Measurements from ENCODE around the gene RGS19.

RGS19 gene

DNA sequence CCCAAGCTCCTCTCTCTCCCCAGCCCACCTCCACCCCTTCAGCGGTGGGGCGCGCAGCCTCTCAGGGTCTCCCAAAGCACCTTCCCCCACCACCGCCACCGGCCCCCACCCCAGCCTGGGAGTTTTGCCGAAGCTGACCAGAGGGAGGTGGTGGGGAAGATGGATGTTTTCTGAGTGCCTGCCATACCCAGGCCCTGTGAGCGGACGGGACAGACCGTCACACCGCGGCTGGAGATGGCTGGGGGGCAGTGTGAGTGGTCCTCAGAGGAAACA is 37.6 kb downstream of the RGS19 start:
- H3K36me3 Mint-ChIP-seq: no peaks in the 10 kb centered on the region

DNA sequence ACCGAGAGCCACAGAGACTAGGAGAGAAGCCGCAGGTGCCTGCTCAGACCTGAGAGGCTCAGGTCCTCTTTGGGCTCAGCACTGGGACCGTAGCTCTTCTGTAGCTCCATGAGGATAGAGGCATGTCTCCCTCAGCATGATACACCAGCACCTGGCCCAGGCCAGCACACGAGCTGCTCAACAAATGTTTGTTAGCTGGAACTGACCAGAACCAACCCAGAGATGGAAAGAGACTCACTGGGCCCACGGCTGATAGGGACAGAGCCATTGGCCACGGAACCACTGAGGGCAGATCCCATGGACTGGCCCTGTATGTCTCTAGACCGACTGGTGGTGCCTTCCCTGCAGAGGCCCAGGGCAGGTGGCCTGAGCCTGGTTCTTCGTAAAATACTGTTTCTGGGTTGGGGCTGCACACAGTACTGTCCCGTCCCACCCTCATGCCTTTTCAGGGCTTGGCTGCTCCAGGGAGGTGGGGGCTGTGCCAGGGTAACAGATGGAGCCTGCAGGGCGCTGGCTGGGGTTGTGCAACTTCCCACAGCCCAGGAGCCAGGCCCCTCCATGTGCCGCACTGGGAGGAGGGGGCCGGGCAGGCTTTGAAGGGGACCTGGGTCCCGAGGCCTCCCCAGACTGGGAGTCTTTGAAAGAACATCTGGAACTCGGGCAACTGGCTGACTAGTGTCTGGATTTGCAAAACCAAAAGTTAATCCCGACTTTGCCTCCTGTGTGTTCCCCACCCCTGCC is 38.1 kb downstream of the RGS19 start:
- Mint-ChIP-seq H3K27ac (no peak overlapping the region), H3K4me3 (peak overlapping the region; percentile 83), H3K4me1 (peaks cover 5% of the 10 kb centered on the region), H3K9me3 (no peaks in the 10 kb centered on the region), H3K27me3 (peaks cover 10% of the 10 kb centered on the region), H3K36me3 (no peaks in the 10 kb centered on the region)
- ATAC-seq (ENCODE audit: low read depth) (no peak), DNase-seq (ENCODE audit: low spot score in 2 of 2) (peak in 1 of 2 donors; percentile 19)

More for the DNA sequence above, 37.6 kb downstream of the RGS19 start:
- ATAC-seq (ENCODE audit: low read depth): no peak
- peaks cover 5% of the 10 kb centered on the region for H3K4me1 Mint-ChIP-seq
- no peak overlapping the region for H3K27ac Mint-ChIP-seq
- no peak for DNase-seq (ENCODE audit: low spot score in 2 of 2)
- H3K9me3 Mint-ChIP-seq: no peaks in the 10 kb centered on the region
- peak overlapping the region; percentile 83 for H3K4me3 Mint-ChIP-seq
- peaks cover 14% of the 10 kb centered on the region for H3K27me3 Mint-ChIP-seq

DNA sequence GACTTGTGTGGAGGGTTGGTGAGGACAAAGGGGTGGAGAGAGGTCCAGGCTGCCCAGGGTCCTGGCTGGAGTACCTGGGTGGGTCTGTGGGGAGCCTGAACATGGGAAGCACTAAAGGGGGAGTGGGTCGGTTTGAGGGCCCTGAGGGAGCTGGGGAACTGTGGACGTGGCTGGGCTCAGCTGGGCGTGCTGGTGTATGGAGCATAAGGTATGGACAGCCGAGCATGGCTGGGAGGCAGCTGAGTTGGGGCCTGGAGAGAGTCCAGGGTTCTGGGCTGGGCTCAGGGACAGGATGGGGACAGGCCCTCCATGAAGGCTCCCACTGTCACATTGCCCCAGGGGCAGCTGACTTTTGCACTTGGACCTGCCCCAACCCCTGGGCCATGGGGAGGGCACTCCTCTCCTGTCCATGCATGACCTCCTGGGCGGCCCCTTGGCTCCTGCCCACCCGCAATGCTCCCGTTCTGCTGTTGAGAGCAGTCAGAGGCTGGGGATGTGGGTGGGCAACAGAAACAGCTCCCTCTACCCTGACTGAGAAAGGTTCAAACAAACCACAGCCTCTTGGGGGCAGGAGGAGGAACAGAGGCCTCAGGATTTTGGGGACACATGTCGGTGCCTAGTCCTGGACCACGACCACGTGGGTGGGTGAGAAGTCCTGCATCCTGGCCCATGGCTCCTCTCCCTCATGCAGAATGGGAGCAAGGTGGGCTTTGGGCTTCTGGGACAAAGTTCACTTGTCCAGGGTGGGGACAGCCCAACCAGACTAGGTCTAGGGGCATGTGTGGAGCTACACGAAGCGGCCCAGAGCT is 38.9 kb downstream of the RGS19 start:
- H3K36me3 Mint-ChIP-seq: no peaks in the 10 kb centered on the region
- ATAC-seq (ENCODE audit: low read depth): no peak
- H3K4me3 Mint-ChIP-seq: no peak overlapping the region
- H3K4me1 Mint-ChIP-seq: peaks cover 5% of the 10 kb centered on the region
- H3K27me3 Mint-ChIP-seq: peaks cover 5% of the 10 kb centered on the region
- H3K9me3 Mint-ChIP-seq: no peaks in the 10 kb centered on the region
- no peak for DNase-seq (ENCODE audit: low spot score in 2 of 2)
- H3K27ac Mint-ChIP-seq: no peak overlapping the region

DNA sequence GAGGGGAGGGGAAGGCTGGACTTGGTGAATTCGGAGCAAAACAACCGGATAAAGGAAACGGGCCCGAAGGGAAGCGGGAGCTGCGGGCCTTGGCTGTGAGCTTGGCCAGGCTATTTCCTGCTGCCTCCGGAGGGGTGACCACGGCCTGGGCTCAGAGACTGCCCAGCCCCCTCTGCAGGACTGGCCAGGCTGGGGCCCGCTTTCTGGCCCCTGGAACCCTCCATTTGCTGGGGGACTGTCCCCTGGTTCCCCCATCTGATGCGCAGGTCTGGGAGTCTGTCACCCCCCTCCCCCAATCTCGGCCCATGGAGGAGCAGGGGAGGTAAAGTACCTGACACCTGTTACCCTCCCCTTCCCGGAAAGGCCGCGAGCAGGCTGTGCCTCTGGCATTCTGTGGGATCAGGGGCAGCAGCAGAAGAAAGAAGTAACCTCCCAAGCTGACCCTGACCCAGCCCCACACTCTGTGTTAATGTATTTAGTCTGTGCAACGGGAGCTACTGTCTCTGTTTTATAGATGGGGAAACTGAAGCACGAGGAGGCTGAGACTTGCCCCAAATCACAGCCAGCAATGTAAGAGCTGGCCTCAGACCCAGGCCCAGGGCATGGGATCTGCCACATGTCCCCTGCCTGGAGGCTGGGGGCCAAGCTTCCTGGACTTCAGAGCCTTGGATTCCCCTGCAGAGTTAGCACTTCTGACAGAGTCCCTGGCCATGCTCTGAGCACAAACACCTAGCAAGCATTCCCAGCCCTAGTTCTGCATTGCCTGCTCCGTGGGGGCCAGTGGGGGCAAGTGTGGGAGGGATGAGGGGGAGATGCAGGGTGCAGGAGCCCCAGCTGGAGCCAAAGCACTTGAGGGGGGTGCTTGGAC is 39.8 kb downstream of the RGS19 start:
- H3K4me1 Mint-ChIP-seq: peaks cover 5% of the 10 kb centered on the region
- ATAC-seq (ENCODE audit: low read depth) (no peak), DNase-seq (ENCODE audit: low spot score in 2 of 2) (no peak)
- H3K4me3 Mint-ChIP-seq: peak overlapping the region; percentile 79
- no peaks in the 10 kb centered on the region for H3K27me3 Mint-ChIP-seq
- H3K36me3 Mint-ChIP-seq: no peaks in the 10 kb centered on the region
- no peak overlapping the region for H3K27ac Mint-ChIP-seq
- H3K9me3 Mint-ChIP-seq: no peaks in the 10 kb centered on the region

GRCh38 chr20:64038565-64039292 is 40.6 kb downstream of the RGS19 start:
- ATAC-seq (ENCODE audit: low read depth) (peak; percentile 81), DNase-seq (ENCODE audit: low spot score in 2 of 2) (peak; percentile 73 to 80)
- no peaks in the 10 kb centered on the region for H3K36me3 Mint-ChIP-seq
- H3K4me1 Mint-ChIP-seq: peaks cover 5% of the 10 kb centered on the region
- H3K9me3 Mint-ChIP-seq: no peaks in the 10 kb centered on the region
- no peak overlapping the region for H3K27ac Mint-ChIP-seq
- H3K4me3 Mint-ChIP-seq: peak overlapping the region; percentile 79
- H3K27me3 Mint-ChIP-seq: no peaks in the 10 kb centered on the region

GRCh38 chr20:64038224-64038564 is 41.1 kb downstream of the RGS19 start:
- Mint-ChIP-seq H3K4me1 (peaks cover 5% of the 10 kb centered on the region), H3K27ac (no peak overlapping the region), H3K4me3 (peak overlapping the region; percentile 79), H3K9me3 (no peaks in the 10 kb centered on the region), H3K27me3 (no peaks in the 10 kb centered on the region), H3K36me3 (no peaks in the 10 kb centered on the region)
- ATAC-seq (ENCODE audit: low read depth): peak; percentile 31
- DNase-seq (ENCODE audit: low spot score in 2 of 2): no peak

GRCh38 chr20:64037498-64038213 is 41.7 kb downstream of the RGS19 start:
- peak in 1 of 2 donors; percentile 39 for DNase-seq (ENCODE audit: low spot score in 2 of 2)
- Mint-ChIP-seq H3K36me3 (peaks cover under 1% of the 10 kb centered on the region), H3K9me3 (no peaks in the 10 kb centered on the region), H3K4me1 (peaks cover 5% of the 10 kb centered on the region), H3K4me3 (peak overlapping the region; percentile 68), H3K27me3 (no peaks in the 10 kb centered on the region), H3K27ac (no peak overlapping the region)
- no peak for ATAC-seq (ENCODE audit: low read depth)

- peaks cover 4% of the 10 kb centered on the region for H3K4me1 Mint-ChIP-seq
- DNase-seq (ENCODE audit: low spot score in 2 of 2) (no peak), ATAC-seq (ENCODE audit: low read depth) (no peak)
- no peak overlapping the region for H3K4me3 Mint-ChIP-seq
- H3K27ac Mint-ChIP-seq: no peak overlapping the region
- no peaks in the 10 kb centered on the region for H3K27me3 Mint-ChIP-seq
- peaks cover 2% of the 10 kb centered on the region for H3K36me3 Mint-ChIP-seq
- H3K9me3 Mint-ChIP-seq: no peaks in the 10 kb centered on the region
These were observed 42.2 kb downstream of the RGS19 start for GRCh38 chr20:64037199-64037497.

GRCh38 chr20:64036346-64037198 is 42.7 kb downstream of the RGS19 start:
- DNase-seq (ENCODE audit: low spot score in 2 of 2): no peak
- no peak for ATAC-seq (ENCODE audit: low read depth)
- Mint-ChIP-seq H3K27me3 (no peaks in the 10 kb centered on the region), H3K27ac (no peak overlapping the region), H3K4me3 (no peak overlapping the region), H3K36me3 (peaks cover 2% of the 10 kb centered on the region), H3K9me3 (no peaks in the 10 kb centered on the region), H3K4me1 (peaks cover 2% of the 10 kb centered on the region)

GRCh38 chr20:64035933-64036345 is 43.4 kb downstream of the RGS19 start, which contains the start of gene C20orf204:
TSS of gene C20orf204 (plus strand) at chr20:64036182. CDS start at chr20:64036324, 142 bp downstream.
- no peak within 1 kb of the TSS for H3K27ac Mint-ChIP-seq
- DNase-seq (ENCODE audit: low spot score in 2 of 2) (no peak), ATAC-seq (ENCODE audit: low read depth) (no peak)
- H3K4me3 Mint-ChIP-seq: no peak within 1 kb of the TSS
- H3K27me3 Mint-ChIP-seq: no peaks in the 10 kb centered on the region
- H3K36me3 Mint-ChIP-seq: peaks cover 5% of the 10 kb centered on the region
- no peaks in the 10 kb centered on the region for H3K9me3 Mint-ChIP-seq
- peaks cover 2% of the 10 kb centered on the region for H3K4me1 Mint-ChIP-seq

- ATAC-seq (ENCODE audit: low read depth) (no peak), DNase-seq (ENCODE audit: low spot score in 2 of 2) (no peak)
- Mint-ChIP-seq H3K9me3 (no peaks in the 10 kb centered on the region), H3K4me1 (peaks cover 2% of the 10 kb centered on the region), H3K27me3 (no peaks in the 10 kb centered on the region), H3K27ac (no peak overlapping the region), H3K4me3 (no peak overlapping the region), H3K36me3 (peaks cover 9% of the 10 kb centered on the region)
These were observed 44.0 kb downstream of the RGS19 start for GRCh38 chr20:64035066-64035932.

DNA sequence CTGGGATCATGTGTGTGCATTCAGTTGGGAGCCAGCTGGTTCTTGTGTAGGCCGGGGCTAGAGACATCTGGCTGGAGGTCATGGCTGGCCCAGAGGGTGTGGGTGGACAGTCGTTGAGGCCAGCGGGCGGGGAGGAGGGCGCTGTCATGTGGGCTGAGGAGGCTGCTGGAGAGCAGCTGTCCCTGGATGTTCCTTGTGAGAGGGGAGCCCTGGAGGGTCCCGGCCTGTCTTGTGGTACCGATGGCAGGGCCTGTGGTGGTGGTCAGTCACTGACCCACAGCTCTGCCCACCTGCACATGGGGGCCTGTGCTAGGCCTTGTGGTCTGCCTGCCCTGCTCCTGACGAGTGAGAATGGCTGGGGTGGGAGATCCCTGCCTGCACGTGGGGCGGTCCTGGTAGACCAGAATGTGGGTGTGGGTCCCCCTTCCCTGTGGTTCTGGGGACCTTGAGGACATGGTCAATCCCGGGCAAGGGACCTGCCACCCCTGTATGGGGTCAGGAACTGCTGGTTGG is 45.3 kb downstream of the RGS19 start:
- DNase-seq (ENCODE audit: low spot score in 2 of 2): no peak
- Mint-ChIP-seq H3K4me3 (no peak overlapping the region), H3K4me1 (peaks cover 2% of the 10 kb centered on the region), H3K36me3 (peaks cover 14% of the 10 kb centered on the region), H3K27ac (no peak overlapping the region), H3K27me3 (no peaks in the 10 kb centered on the region), H3K9me3 (no peaks in the 10 kb centered on the region)
- ATAC-seq (ENCODE audit: low read depth): no peak
